ENCODE data around the gene YIF1B. TPM values are rescaled to one million over a fixed set of nuclear protein-coding genes. Genes with fewer than 3 reads are reported as not detected.
"Not testable (repeated sequence)": the region's sequence is repeated elsewhere in the genome, so short reads cannot be mapped to it uniquely, and the experiment has no call there.

Gene YIF1B
- polyA plus RNA-seq, 4 donors: 30.8 to 42.5 (median 33.5) TPM

DNA sequence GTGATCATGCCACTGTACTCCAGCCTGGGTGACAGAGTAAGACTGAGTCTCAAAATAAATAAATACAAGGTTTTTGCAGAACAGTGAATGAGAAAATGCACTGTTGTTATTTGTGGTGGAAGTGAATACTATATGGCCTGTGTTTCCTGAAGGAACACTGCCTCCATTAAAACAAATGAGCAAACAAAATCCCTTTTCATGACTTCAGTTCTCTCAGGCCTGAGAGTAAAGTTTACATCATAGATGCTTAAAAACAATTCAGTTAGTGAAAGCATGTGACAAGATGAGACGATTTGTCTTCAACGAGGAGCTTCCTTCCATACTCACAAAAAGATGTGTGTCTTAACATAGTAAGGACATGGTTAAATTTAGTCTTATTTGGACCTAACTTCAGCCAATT is 37.0 kb downstream of the YIF1B start:
- no peak for DNase-seq (ENCODE audit: low read depth in 4 of 4, low spot score in 3 of 4)

DNA sequence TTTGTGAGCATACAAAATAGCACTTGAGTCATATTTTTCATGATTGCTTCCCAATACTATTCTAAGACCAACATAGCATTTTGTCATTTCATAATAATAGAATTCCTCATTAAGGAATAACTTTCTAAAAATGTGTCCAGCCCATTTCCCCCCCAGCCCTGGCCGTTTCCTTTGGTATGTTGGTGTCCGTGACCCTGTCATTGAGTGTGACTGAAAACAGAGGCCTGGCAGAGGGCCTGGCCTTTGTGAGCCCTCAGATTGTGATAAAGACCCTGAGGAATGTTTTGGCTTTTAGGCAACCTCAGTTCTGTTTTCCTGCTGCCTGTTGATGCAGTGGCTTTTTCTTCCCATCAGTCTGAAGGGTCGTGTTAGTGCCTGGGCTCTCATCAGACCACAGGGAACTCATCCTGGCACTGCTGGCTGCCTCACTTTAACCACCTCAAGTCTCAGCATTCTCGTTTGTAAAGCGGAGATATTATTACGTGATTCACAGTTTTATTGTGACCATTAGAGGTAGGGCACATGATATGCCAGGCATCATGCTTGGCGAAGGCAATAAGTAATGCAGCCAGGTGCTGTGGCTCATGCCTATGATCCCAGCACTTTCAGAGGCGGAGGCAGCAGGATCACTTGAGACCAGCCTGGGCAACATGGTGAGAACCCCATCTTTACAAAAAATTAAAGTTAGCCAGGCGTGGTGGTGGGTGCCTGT is 37.6 kb downstream of the YIF1B start:
- DNase-seq (ENCODE audit: low read depth in 4 of 4, low spot score in 3 of 4): no peak

DNA sequence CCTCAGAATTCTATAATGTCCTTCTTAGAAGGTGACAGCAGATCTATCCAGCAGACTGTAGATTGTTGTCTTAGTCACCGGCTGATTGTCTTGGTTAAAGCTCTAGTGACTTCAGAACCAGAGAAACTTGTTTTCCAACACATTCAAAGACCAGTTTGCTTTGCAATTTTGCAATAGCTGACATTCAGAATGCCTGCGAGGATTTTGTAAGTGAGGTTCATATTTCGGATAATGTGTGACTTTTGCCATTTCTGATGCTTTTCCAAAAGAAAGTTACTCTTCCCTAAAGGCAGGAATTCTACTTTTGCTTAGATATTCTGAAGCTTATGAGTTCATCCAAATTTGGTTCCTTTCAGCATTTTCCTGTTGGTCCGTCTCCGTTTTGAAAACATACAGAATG is 38.2 kb downstream of the YIF1B start:
- DNase-seq (ENCODE audit: low read depth in 4 of 4, low spot score in 3 of 4): no peak

DNA sequence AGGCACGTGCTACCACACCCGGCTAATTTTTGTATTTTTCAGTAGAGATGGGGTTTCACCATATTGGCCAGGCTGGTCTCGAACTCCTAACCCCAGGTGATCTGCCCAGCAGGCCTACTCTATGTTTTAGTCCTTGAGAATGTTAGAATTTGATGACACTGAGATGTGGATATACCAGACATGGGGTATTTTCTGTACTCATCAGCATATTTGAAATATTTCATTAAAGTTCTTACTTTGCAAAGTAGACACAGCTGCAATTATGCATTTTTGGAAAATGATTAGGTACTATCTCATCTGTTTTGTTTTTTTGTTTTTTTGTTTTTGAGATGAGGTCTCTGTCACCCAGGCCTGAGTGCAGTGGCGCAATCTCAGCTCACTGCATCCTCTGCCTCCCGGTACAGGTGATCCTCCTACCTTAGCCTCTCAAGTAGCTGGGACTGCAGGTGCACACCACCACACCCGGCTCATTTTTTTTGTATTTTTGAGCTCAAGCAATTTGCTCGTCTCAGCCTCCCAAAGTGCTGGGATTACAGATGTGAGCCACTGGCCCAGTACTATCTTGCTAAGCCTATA is 38.7 kb downstream of the YIF1B start:
- DNase-seq (ENCODE audit: low read depth in 4 of 4, low spot score in 3 of 4): no peak

DNA sequence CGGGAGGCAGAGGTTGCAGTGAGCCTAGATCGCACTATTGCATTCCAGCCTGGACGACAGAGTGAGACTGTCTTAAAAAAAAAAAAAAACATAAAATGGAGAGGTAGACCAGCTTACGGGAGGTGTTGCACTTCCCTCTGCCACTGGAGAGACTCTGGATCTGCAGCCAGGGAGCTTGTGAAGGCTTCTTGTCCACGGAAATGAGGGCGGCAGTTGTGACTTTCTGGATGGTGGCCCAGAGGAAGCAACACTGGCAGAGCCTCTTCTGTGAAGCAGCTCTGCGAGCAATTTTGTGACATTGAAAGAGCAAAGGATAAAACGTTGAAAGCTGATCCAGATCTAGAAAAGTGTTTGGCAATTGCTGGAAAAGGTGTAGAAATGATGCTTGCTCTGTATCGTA is 41.0 kb downstream of the YIF1B start:
- no peak for DNase-seq (ENCODE audit: low read depth in 4 of 4, low spot score in 3 of 4)

DNA sequence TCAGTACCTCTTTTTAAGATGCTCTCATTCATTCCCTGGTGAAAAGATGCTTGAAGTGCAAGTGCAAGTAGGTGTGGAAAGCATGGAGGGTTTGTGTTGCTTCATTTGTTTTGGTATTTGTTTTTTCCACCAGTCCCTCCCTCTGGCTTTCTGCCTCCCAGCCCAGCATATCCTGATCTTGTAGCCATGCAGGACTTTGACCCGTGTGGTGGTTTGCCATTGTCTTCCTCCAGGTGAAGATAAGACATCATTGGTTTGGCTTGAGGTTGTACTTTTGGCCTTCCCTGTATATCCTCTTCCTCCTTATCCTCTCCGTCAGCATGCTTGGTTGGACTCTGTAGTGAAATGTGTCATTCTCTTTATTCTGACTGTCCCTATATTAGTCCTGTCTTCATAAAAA is 42.2 kb downstream of the YIF1B start:
- DNase-seq (ENCODE audit: low read depth in 4 of 4, low spot score in 3 of 4): no peak

DNA sequence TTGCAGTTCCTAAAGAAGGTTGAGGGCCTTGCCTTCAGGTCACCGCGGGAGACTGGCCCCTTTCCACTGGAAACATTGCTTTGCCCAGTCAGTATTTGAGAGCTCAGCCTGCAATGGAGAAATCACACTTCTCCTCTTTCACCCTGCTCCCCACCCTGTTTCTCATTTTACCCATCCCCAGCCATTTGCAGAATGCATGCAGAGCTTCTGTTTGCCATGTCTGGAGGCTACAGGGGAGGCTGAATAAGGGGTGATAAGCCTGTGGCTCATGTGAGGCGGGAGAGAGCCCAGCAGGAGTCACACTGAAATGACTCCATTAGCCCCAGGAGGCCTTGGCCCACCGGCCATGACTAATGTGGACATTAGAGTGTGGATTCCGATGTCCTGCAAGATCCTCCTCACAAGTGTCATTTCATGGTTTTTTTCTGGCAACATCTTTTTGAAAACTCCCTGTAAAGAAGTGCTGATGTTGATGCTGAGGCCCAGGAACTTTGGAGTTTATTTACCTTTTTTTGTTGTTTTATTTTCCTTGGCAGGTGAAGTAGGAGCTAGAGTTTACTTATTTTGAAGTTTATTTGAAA is 45.1 kb downstream of the YIF1B start:
- no peak for DNase-seq (ENCODE audit: low read depth in 4 of 4, low spot score in 3 of 4)

DNA sequence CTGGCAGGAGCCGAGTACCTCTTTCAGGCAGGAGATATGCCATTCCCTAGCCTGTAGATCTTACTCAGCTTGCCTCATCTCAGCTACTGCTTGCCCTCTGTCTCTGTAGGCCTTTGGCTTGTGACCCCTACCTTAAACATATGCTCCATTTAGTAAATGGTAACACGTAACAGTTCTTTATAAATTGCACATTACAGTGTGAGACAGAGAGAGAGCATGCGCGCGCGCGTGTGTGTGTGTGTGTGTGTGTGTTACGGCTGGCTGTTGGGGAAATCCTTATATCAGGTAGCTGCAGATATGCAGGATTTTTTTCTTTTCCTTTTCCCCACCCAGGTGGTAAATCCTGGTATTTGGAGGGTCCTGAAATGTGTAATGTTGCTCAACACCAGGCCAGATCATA is 47.2 kb downstream of the YIF1B start:
- no peak for DNase-seq (ENCODE audit: low read depth in 4 of 4, low spot score in 3 of 4)

DNA sequence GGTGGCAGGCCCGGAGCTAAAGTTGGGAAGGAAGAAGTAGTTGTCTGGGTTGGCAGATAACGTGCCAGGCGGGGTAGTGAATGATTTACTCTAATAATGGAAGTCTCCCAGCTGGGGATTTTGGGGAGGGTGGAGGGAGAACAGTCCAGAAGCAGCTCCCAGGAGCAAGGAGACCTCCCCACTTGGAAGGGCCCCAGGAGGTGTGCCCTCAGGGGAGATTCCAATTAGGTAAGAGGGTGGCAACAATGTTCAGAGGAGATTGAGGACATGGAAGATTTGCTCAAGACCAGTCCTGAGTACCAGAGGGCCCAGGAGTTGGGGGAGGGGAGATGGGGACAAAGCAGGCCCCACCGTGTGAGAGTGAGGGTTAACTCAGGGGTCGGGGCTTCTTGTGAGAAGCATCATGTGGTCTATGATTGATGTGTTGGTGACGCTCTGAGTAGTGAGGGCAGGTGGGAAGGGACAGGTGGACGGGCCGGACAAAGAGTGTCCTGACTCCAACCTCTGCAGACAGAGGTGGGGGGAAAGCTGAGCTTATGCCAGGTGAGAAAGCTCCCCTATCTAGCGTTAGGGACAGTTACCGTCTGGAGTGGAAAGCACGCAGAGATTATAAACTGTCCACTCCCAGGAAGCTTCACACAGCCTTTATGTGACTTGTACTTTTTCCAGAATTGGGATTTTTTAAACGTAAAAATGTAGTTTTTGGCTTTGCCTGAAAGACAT is 47.8 kb downstream of the YIF1B start:
- DNase-seq (ENCODE audit: low read depth in 4 of 4, low spot score in 3 of 4): no peak

DNA sequence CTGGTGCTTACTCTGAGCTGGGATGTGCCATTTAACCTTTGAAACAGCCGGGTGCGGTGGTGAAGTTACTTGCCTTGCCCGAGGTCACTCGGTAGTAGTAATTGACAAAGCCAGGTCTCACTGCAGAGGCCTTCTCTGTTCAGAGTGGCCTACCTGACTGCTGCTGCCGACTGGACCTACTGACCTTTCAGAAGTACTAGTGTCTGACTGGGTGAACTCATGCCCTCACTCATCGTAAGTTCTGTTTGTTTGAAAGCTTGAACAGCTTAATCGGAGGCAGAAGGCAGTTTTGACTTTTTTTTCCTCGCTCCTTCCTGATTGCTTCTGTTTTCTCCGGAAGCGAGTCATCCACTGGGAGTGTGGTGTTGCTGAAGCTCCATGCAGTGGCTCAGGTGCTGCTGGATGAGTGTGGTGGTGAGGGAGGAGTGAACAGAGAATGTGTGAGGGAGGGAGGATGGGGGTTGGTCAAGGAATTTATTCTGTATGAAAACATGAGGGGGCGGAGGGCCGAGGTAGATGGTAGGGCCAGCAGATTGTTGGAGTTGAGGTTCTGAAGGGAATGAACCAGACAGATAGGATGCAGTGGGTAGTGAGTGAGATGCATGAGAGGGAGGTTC is 48.7 kb downstream of the YIF1B start:
- DNase-seq (ENCODE audit: low read depth in 4 of 4, low spot score in 3 of 4): no peak

DNA sequence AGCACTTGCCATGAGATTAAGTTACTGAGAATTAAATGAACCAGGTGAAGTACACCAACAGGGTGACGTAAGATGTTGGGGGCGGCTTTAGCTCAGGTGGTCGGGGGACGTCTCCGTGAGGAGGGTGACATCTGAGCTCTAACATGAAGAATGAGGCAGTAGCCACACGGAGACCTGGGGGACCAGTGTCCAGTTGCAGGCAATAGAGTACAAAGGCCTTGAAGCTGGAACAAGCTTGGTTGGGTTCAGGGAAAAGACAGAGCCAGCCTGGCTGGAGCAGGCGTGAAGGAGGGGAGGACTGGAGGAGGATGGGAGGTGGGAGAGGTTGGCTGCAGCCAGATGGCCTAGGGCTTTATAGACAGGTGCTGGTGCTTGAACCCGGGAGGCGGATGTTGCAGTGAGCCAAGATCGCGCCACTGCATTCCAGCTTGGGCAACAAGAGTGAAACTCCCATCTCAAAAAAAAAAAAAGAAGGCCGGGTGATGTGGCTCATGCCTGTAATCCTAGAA is 49.8 kb downstream of the YIF1B start:
- DNase-seq (ENCODE audit: low read depth in 4 of 4, low spot score in 3 of 4): no peak

DNA sequence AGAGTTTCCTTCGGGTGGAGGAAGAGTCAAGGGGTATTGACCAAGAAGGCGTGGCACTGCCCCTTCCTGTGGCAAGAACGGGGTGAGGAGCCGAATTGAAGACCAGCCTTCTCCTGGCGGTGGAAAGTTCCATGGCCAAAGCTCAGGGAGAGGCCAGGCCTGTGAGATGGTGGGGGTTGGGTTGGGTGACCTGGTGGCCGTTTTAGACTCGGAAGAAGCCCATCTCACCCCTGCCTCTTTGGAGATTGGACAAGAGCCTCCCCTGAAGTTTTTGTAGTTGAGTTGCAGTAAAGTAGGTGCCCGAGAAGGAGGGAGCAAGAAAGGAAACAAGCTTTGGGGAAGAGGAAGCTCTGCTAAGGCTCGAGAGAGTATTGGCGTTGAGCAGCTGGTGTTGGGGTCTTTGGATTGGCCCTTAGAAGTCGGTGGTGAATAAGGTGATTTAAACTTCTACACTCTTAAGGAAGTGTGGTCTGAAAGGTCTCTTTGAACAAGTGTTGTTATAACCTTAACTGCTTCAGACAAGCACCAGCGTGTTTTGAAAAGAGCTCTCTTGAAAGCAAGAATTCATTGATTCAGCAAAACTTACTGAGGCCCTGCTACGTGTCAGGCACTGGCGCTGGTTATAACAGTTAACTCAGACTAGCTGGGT is 50.4 kb downstream of the YIF1B start:
- DNase-seq (ENCODE audit: low read depth in 4 of 4, low spot score in 3 of 4): no peak

DNA sequence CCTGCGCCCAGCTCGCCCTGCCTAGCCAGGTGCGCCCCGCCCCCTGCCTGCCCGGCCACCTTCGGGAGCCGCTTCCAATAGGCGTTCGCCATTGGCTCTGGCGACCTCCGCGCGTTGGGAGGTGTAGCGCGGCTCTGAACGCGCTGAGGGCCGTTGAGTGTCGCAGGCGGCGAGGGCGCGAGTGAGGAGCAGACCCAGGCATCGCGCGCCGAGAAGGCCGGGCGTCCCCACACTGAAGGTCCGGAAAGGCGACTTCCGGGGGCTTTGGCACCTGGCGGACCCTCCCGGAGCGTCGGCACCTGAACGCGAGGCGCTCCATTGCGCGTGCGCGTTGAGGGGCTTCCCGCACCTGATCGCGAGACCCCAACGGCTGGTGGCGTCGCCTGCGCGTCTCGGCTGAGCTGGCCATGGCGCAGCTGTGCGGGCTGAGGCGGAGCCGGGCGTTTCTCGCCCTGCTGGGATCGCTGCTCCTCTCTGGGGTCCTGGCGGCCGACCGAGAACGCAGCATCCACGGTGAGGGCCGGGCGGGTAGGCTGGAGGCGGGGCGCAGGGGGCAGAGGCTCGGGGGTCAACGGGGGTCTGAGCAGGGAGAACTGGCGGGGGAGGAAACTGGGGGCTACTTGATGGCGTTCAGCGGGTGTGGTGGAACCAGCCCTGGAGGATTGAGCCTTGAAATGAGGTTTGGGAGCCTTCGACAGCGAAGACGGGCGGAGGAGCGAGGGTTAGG is 51.1 kb downstream of the YIF1B start, which contains the start of gene SPINT2:
TSS of gene SPINT2 (plus strand) at position 88 of the 727 bp plus-strand sequence. CDS start at position 408, 320 bp downstream.
- DNase-seq (ENCODE audit: low read depth in 4 of 4, low spot score in 3 of 4): no peak

DNA sequence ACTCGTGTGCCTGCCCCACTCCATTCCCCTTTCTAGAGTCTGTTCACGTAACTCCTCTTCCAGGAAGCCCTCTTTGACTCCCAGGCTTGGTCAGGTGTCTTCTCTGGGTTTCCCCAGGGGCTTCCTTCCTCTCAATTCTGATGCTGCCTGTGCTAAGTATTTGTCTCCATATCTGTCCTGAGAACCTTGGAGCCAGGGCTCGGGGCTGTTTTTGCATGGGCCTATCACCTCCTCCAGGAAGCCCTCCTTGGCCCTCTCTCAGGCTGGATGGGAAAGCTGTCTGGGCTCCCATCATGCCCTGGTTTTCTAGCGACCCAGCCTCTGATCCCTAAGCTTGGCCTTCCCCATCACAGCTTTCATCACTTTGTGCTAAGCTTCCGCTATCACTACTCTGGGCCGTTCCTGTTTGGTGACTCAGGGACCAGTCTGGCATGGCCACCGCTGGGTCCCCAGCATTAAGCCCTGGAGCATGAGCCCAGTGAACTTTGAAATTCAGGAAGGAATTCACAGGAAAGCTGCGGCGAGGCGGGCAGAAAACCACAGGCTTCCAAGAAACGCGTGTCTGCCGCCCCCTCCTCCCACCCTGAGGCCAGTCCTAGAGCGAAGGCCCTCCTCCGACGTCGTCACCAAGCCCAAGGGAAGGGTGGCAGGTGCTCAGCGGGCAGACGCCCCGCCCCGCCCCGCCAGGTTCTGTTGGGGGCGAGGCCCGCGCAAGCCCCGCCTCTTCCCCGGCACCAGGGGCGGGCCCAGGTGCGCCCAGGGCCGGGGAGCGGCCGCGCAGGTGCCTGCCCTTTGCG is 51.9 kb downstream of the YIF1B start:
- no peak for DNase-seq (ENCODE audit: low read depth in 4 of 4, low spot score in 3 of 4)

DNA sequence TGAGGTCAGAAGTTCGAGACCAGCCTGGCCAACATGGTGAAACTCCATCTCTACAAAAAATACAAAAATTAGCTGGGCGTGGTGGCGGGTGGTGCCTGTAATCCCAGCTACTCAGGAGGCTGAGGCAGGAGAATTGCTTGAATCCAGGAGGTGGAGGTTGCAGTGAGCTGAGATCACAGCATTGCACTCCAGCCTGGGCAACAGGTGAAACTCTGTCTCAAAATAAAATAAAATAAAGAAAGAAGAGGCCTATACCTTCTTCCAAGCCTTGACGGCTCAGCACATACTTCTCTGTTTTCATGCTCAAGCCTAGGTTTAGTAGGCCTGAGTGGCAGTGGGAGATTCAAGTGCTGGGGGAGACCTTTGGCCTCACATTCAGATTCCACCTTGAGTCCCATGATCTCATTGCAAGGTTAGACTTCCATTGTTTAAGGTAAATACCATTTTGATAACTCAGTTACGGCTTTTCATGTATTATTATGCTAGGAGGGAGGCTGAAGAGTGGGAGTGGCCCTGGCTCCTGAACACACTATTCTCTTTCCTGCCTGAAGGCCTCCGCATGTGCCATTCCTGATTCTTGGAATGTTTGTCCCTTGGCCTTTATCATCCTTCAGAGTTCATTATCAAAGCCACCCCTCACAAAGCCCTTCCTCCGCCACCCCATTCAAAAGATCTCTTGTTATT is 53.0 kb downstream of the YIF1B start:
- DNase-seq (ENCODE audit: low read depth in 4 of 4, low spot score in 3 of 4): no peak

DNA sequence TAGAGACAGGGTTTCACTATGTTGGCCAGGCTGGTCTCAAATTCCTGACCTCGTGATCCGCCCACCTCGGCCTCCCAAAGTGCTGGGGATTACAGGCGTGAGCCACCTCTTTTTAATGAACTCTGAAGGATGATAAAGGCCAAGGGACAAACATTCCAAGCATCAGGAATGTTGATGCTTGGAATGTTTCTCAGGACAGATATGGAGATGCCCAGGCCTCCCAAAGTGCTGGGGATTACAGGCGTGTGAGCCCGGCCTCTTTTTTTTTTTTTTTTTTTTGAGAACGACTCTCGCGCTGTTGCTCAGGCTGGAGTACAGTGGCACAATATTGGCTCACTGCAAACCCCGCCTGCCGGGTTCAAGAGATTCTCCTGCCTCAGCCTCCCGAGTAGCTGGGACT is 53.8 kb downstream of the YIF1B start:
- not testable (repeated sequence) for DNase-seq (ENCODE audit: low read depth in 4 of 4, low spot score in 3 of 4)

DNA sequence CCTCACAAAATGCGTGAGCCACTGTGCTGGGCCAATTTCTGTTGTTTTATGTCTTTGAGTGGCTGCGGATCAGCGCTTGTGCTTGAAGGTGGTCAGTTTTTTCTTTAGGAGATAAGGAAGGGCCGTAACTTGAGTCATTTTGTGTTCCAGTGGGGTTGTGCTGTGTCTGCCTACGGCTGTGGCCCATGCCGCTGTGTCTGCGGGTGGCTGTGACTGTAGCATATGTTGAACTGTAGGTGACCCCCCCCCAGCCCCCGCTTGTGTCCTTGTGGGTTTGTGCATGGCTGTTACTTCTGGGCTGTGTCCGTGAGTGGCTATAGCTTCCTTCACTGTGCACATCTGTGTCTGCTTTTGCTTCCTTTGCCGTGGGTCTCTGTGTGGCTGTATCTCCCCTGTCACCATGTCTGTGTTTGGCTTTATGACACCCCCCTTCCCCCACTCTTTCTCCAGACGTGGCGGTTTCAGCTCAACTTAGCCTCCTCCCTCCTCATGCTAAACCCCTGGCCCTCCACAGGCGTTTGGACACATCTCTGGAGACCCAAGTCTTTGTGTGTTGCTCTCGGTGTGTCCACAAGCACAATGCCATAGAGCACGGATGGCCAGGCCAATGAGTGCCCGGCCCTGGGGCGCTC is 60.2 kb downstream of the YIF1B start:
- no peak for DNase-seq (ENCODE audit: low read depth in 4 of 4, low spot score in 3 of 4)

DNA sequence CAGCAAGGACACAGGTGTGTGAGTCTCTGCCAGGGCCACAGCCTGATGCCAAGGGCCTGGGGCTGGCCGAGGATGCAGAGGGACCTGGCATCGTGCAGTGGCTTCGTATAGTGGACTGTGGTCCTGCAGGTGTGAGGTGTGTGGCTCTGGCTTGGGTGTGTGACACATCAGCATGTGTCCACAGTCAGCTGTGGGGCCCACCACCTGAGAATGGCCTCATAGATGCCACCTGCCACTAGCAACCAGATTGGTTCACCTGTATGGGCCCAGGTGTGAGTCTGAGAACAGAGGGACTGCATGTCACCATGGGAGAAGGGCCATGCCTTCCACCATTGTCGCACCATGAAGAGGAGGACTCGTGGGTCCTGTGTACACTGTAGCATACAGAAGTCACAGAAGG is 62.0 kb downstream of the YIF1B start:
- DNase-seq (ENCODE audit: low read depth in 4 of 4, low spot score in 3 of 4): no peak

All from right renal pelvis (tissue), 4 donors.